ENCODE measurements around the gene CAP1. TPM values are rescaled to one million over a fixed set of nuclear protein-coding genes. Genes with fewer than 3 reads are reported as not detected.

Gene CAP1
- total and polyA plus RNA-seq, 10 of the 15 experiments (the other 5 are each of a cell fraction or from before 2014, with no cell fraction given), result 360 to 500 (median 431) TPM

DNA sequence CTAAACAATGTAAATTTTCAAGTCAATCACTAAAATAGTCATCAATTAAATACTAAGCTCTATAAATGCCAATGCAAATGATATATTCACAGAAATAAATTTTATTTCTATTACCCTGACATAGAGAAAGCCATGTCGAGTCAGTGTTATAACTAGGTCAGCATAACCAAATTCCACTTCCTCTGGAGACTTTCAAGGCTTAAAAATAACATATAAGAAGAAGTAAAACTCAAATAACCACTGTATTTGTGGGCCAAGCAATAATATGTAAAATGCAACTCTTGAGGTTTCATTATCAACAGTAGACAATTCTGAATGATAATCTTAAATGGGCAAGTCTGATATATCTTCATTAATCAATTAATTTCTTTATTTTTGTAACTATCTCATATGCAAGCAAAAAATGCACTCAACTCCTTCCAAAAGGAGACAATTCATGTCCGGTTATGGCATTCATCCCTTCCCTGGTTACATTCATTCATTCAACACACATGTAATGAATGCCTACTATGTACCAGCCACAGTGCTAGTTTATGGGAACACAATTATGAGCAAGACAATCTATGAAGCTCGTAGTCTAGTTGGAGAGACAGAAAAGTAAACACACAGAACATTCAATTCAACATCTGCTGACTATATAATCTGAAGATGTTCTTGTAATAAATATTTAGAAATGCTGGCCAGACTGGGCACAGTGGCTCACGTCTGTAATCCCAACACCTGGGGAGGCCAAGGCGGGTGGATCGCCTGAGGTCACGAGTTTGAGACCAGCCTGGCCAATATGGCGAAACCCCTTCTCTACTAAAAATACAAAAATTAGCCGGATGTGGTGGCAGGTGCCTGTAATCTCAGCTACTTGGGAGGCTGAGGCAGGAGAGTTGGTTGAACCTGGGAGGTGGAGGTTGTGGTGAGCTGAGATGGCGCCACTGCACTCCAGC, 37.1 kb upstream of the CAP1 start (continued):
- TF ChIP-seq CBX5 (IDR thresholded peaks at IDR 0.05; ENCODE audit: low read depth), result no peak
- TF ChIP-seq NBN (IDR thresholded peaks at IDR 0.05), result 0 out of 2 replicates have a peak, but pooled peaks have one; percentile 31
- TF ChIP-seq POLR2AphosphoS2 (IDR thresholded peaks at IDR 0.05; ENCODE audit: low read depth, low read length), result no peak
- 0 out of 2 replicates have a peak, but pooled peaks have one; percentile 17 for TF ChIP-seq IKZF1 (conservative IDR thresholded peaks at IDR 0.05)
- no peak for TF ChIP-seq GABPA (IDR thresholded peaks at IDR 0.05; ENCODE audit: low read depth)
- TF ChIP-seq KAT2A (conservative IDR thresholded peaks at IDR 0.05; ENCODE audit: control insufficient read depth, low read depth, low read length), result no peak
- peak; percentile 64; the same call in 2 of the 3 replicates for TF ChIP-seq POU2F2 (IDR thresholded peaks at IDR 0.05; ENCODE audit: borderline replicate concordance, low read depth, low read length)
- no peak for TF ChIP-seq CHD2 (IDR thresholded peaks at IDR 0.05; ENCODE audit: borderline replicate concordance, low read depth, low read length)
- TF ChIP-seq, protein P1, sequence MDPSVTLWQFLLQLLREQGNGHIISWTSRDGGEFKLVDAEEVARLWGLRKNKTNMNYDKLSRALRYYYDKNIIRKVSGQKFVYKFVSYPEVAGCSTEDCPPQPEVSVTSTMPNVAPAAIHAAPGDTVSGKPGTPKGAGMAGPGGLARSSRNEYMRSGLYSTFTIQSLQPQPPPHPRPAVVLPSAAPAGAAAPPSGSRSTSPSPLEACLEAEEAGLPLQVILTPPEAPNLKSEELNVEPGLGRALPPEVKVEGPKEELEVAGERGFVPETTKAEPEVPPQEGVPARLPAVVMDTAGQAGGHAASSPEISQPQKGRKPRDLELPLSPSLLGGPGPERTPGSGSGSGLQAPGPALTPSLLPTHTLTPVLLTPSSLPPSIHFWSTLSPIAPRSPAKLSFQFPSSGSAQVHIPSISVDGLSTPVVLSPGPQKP (IDR thresholded peaks at IDR 0.05; ENCODE audit: low read depth, low read length), result no peak
- TF ChIP-seq SMARCA5 (IDR thresholded peaks at IDR 0.05), result peak; percentile 69; the same call in 1 of the 2 replicates
- TF ChIP-seq POLR2A (IDR thresholded peaks at IDR 0.05; ENCODE audit: low read depth, low read length), result no peak
- TF ChIP-seq RUNX3 (IDR thresholded peaks at IDR 0.05; ENCODE audit: low read length), result peak; percentile 88
- TF ChIP-seq TAF1 (IDR thresholded peaks at IDR 0.05; ENCODE audit: borderline replicate concordance, low read depth, low read length), result no peak
- TF ChIP-seq, protein P2, sequence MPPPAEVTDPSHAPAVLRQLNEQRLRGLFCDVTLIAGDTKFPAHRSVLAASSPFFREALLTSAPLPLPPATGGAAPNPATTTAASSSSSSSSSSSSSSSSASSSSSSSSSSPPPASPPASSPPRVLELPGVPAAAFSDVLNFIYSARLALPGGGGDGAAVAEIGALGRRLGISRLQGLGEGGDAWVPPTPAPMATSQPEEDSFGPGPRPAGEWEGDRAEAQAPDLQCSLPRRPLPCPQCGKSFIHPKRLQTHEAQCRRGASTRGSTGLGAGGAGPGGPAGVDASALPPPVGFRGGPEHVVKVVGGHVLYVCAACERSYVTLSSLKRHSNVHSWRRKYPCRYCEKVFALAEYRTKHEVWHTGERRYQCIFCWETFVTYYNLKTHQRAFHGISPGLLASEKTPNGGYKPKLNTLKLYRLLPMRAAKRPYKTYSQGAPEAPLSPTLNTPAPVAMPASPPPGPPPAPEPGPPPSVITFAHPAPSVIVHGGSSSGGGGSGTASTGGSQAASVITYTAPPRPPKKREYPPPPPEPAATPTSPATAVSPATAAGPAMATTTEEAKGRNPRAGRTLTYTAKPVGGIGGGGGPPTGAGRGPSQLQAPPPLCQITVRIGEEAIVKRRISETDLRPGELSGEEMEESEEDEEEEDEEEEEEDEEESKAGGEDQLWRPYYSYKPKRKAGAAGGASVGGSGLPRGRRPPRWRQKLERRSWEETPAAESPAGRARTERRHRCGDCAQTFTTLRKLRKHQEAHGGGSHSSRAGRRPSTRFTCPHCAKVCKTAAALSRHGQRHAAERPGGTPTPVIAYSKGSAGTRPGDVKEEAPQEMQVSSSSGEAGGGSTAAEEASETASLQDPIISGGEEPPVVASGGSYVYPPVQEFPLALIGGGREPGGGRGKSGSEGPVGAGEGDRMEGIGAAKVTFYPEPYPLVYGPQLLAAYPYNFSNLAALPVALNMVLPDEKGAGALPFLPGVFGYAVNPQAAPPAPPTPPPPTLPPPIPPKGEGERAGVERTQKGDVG (CRISPR knock-in tag; IDR thresholded peaks at IDR 0.05), result no peak
- TF ChIP-seq SKIL (IDR thresholded peaks at IDR 0.05; ENCODE audit: low read depth, poor library complexity, severe bottlenecking), result peak; percentile 70
- no peak for TF ChIP-seq HSF1 (IDR thresholded peaks at IDR 0.05; ENCODE audit: low read depth, low read length)
- TF ChIP-seq ZNF384 (IDR thresholded peaks at IDR 0.05; ENCODE audit: borderline replicate concordance, low read depth, low read length), result no peak
- TF ChIP-seq BRCA1 (IDR thresholded peaks at IDR 0.05; ENCODE audit: low read depth, low read length), result no peak
- TF ChIP-seq ZBTB33 (IDR thresholded peaks at IDR 0.05), result no peak
- TF ChIP-seq PAX8 (IDR thresholded peaks at IDR 0.05), result no peak
